Esophagus muscularis mucosa (tissue), 4 donors: ENCODE results near the gene GALNTL6.

Experiments used
- CTCF ChIP-seq, 3 experiments: fragments of 200-600 bp in 2 of 3; fragments of 450-650 bp in 1 of 3; sonication (generic) in 2 of 3; IDR thresholded peaks; one replicate each; pipeline ENCODE4 v1.5.1; 2017 to 2019; ENCODE audit warnings: antibody characterized with exemption in 3 of 3, mild to moderate bottlenecking in 2 of 3, moderate library complexity in 1 of 3
- EP300 ChIP-seq: sonication (generic); formaldehyde crosslinking; IDR thresholded peaks from one replicate; pipeline ENCODE4 v1.6.1; 2017; ENCODE audit warnings: antibody characterized with exemption
- POLR2A ChIP-seq: fragments of 450-650 bp; IDR thresholded peaks from one replicate; pipeline ENCODE4 v1.6.1; 2017; ENCODE audit warnings: antibody characterized with exemption, moderate library complexity, mild to moderate bottlenecking, low read depth
- POLR2AphosphoS5 ChIP-seq, 2 donors: sonication (generic); formaldehyde crosslinking; IDR thresholded peaks; one replicate each; pipeline ENCODE4 v1.6.1; 2017; ENCODE audit warnings: antibody characterized with exemption in 2 of 2

- TF ChIP-seq POLR2A: no peak
- no peak for TF ChIP-seq POLR2AphosphoS5 (IDR thresholded peaks at IDR 0.05)
- TF ChIP-seq CTCF (IDR thresholded peaks at IDR 0.05): no peak
- no peak for TF ChIP-seq EP300
Measured at GRCh38 chr4:172844556-172844955, 1031.4 kb downstream of the GALNTL6 start.
